H4 (cell line): ENCODE measurements around the gene STK24. TPM values are rescaled to one million over a fixed set of nuclear protein-coding genes. Genes with fewer than 3 reads are reported as not detected.

ENCODE experiments used
- DNase-seq: peaks from one replicate; pipeline ENCODE4 v3.0.0-alpha.2; 2015; ENCODE audit warnings: low spot score
- total RNA-seq: library from RNA; depleted of rRNA; stranded (reverse); fragments of >200 nt; shearing (Covaris generic); gene quantifications from 2 replicates; pipeline ENCODE4 v1.2.3, GENCODE V29; 2014

Gene STK24
- total RNA-seq, 1 experiment from 2014 or later: 57.3 TPM

- no peak for DNase-seq
Observed at GRCh38 chr13:98490195-98490836, 86.6 kb downstream of the STK24 start.

DNA sequence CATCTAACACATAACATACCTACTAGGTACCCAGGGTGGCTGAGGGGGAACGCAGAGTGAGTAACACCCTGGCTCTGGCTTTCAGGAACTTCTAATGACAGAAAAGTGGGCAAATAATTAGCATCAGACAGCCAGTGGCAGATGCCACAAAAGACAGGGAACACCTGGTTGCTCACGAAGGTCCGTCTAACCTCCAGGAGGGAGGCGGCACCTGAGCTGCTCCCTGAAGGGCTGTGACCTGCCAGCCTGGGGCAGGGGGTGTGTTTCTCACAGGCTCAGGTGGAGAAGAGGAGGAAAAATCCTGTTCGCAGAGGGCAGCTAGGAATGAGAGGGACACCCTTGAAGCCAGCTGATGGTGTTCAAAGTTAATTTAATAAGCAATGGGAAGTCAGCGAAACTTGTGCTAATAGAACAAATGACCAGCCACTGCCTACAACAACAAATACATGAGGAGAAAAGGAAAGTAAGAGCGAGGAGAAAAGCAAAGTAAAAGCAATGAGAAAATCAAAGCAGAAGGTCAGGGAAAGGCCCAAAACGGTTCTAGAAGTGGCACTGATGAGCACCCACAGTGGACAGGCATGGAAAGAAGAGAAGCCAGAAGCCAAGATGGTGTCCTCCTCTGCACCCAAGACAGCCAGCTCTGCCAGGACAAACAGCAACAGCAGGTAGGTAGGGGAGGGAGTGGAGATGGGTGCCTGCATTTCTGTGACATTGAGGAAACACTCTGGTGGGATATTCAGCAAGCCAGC is 87.3 kb downstream of the STK24 start:
- DNase-seq: no peak

DNA sequence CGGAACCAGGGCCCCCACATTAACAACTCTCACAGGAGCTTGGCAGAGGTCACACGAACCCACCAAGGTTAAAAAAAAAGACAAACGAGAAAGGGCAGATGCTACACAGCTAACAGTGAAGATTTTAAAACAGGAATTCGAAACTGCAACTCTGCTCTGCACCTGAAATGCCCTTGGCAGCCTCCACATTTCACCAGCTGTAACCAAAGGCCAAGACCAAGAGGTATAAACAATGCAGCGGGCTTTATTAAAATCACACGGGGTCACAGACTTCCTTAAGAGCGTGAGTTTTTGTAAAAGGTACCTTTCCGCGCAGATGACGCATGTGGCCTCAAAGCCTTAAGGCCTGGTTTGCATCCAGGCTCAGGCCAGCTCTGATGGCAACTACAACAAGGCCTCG is 88.2 kb downstream of the STK24 start:
- DNase-seq: no peak

DNA sequence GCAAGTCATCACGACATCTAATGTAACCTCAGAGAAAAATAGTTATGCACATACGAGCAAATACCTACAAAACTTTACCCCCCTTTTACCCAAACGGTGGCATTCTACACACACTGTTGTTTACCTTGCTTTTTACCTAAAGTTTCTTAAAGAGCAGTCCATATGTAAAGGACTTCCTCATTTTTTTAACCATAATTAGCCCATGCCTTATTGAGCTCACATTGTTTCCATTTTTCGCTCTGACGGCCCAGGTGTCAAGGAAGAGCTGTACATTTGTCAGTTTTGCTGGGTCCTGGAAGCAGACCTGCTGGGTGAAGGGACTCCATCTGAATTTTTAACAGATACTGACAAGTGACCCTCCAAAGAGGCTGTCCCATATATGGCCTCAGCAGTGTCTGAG is 89.4 kb downstream of the STK24 start:
- DNase-seq: no peak

DNA sequence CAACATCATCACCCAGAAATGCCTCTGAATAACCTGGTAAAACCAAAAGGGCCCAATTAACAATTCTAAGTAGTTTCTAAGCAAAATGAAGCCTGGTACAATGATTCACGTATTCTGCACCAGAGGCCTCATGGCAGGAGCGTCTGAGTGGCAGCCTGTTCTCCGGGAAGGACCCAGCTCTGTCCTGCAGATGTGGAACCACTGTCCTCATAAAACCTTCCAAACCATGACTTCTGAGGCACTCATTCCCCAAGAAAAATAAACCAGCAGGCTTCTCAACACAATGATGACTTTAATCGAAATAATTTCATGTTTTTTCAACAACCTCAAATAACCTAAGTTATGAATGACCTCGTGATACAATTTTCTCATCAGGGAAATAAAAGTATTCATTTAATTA is 89.9 kb downstream of the STK24 start:
- DNase-seq: no peak

- DNase-seq: no peak
Observed at GRCh38 chr13:98486412-98486811, 90.5 kb downstream of the STK24 start.

DNA sequence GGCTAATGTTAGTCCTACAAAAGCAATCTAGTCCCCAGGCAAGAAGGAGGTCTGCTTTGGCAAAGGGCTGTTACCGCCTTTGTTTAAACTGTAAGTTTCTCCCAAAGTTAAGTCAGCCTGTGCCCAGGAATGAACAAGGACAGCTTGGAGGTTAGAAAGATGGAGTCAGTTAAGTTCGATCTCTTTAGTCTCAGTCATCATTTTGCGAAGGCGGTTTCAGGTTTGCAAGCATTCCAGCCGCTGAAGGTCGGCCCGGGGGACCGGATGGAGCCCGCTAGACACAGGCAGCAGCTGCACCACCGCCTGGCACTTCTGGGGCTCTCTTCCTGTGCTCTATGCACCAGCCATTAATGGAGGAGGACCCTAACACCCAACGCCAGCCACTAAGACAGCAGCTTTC is 91.3 kb downstream of the STK24 start:
- no peak for DNase-seq

GRCh38 chr13:98484289-98485219 is 92.4 kb downstream of the STK24 start:
- peak; percentile 96 for DNase-seq

- no peak for DNase-seq
Observed at GRCh38 chr13:98483601-98484288, 93.2 kb downstream of the STK24 start.

DNA sequence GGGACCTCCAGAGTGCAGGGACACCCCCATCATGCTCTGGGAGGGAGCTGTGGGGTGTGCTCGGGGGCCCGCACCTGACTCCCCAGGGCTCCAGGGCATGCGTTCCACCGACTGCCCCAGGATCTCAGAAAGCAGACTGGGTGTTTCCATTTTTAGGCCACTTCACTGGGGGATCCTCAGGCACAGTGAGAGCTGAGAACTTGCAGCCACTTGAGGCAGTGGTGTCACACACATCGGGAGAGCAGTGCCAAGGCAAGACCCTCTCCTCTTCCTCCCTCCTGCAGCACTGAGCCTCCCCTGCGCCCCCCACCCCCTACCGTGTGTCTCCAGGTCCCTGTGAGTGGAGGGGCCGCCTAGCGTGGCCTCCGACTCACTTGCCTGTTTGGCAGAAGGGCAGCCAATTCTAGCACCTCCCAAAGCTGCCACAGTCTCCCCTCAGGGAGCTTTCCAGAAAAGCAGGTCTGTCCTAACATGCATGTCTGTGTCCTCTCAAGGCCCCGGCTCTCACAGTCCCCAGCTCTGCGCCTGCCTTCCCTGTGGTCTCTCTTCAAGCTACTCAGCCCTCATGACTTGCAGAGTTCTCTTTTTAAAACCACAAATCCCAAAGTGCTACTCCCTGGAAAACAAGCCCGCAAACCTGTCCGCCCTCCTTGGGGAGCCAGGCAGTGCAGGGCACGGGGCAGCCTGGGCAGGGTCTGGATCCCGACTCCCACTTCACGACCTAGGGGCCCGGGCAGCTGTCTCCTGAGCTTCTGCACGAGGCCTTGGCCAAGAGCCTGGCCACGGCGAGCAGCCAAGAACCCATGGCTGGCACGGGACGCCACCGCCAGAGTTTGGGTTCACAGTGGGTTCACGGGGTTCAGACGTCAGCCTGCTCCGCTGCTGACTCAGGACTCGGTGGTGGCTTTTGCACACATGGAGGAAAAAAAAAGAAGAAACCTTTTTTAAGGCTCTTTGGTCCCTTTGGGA is 94.1 kb downstream of the STK24 start:
- peak; percentile 72 for DNase-seq

- DNase-seq: no peak
Observed at GRCh38 chr13:98480915-98481877, 95.7 kb downstream of the STK24 start.

GRCh38 chr13:98479496-98480003 is 97.4 kb downstream of the STK24 start:
- DNase-seq: no peak

- DNase-seq: peak; percentile 66
Observed at GRCh38 chr13:98478189-98479129, 98.4 kb downstream of the STK24 start.

- DNase-seq: peak; percentile 92
Observed at GRCh38 chr13:98476538-98476966, 100.4 kb downstream of the STK24 start.

DNA sequence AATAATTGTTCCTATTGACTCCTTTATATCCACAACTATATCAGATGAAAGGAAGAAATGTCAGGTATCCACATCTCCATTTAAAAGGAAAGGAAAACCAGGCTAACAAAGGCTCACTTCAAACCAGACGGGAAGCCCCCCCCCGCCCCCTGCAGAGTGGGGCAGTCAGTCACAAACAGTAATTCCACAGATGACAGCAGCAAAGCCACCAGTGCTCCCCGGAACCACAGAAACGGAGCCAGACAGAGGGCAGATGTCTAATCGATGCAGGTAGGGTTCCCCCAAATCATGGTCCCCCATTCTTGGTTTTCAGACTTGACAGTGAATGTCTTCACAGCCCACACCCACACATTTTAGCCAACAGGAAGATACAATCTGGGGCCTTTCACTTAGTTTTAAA is 100.8 kb downstream of the STK24 start:
- DNase-seq: no peak

DNA sequence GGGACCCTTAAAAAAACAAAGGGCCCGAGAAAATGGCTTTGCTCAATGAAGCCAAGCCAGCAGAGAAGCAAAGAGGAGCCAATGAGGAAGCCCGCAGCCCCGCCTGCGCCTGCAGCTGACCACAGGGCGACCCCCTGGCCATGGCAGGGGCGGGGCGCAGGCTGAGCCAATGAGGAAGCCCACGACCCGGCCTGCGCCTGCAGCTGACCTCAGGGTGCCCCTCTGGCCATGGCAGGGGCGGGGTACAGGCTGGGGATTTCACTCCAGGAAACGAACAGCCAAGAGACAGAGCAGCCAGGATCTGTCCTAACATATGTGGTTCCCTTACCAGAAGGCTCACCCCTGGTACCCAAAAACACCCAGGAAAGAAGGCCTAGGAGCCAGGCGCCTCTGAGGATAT is 101.4 kb downstream of the STK24 start:
- DNase-seq: no peak

- no peak for DNase-seq
Observed at GRCh38 chr13:98474761-98475160, 102.1 kb downstream of the STK24 start.

GRCh38 chr13:98474292-98474691 is 102.6 kb downstream of the STK24 start:
- no peak for DNase-seq
